GM19372 (cell line): ENCODE results near the gene NR4A2.

Experiments
- ATAC-seq: cut with Tn5 transposase; IDR thresholded peaks from one replicate; pipeline ENCODE4 v1.9.1; 2021; ENCODE audit warnings: mild to moderate bottlenecking, low read depth, moderate library complexity; ENCODE audit not compliant: unreplicated experiment

The NR4A2 gene

DNA sequence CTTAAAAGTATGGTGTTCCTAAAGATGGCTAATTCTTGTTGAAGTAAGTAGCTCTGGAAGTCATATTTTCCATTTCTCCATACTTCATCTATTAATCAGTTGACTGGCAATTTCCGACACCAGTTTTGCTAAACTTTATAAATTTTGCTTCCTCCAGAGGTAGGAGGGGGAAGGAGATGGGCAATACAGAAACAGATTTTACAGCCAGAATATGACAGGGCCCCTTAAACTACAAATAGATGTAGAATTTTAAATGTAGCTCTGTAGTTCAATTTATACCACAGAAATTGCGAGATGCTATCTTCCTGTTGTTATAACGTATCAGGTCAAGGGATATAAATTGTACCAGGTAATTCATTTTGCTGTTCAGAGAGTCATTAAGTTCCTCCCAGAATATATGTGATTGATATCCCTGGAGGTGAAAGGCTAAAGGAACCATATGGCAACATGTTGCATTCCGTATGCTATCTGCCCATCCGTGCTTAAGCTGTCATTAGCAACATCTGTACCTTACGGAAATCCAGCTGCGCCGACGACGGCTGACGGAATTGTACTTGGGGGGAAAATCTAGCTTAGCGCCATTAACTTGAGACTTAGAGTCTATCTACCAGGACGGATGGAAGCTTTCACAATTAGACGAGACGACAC is 8.4 kb upstream of the NR4A2 start:
- ATAC-seq, result no peak

DNA sequence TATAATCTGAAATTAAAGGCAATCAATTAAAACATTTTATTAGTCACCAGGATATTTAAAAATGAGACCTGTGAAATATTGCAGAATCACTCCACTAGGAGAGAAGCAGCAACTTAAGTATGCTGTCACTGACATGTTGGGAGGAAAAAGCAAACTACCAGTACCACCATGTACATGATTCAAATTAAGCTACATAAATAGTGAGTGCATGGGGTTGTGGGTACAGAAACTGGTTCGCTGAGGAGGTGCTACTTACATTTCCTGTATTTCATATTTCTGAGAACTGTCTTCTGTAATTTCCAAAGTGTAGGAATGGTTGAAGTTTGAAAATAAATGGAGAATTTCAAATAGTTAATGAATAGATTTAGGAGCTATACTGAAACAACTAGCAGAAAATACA is 7.9 kb upstream of the NR4A2 start:
- ATAC-seq, result no peak

DNA sequence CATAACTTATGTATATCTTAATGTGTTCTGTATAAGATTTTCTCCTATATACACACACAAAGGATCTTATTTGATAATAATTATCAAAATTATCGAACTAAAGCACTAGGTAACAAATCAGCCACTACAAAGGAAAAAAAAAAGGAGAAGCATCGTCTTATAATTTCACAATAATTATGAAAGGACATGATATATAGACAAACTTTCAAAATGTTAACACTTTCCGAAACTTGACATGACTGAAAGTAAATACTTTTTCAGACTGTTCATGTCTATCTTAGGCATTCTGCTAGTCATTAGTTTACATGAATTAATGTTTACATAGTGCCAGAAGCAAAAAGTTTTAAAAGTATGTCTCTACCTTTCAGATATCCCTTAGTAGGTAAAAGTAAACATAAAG is 7.3 kb upstream of the NR4A2 start:
- ATAC-seq, result no peak

DNA sequence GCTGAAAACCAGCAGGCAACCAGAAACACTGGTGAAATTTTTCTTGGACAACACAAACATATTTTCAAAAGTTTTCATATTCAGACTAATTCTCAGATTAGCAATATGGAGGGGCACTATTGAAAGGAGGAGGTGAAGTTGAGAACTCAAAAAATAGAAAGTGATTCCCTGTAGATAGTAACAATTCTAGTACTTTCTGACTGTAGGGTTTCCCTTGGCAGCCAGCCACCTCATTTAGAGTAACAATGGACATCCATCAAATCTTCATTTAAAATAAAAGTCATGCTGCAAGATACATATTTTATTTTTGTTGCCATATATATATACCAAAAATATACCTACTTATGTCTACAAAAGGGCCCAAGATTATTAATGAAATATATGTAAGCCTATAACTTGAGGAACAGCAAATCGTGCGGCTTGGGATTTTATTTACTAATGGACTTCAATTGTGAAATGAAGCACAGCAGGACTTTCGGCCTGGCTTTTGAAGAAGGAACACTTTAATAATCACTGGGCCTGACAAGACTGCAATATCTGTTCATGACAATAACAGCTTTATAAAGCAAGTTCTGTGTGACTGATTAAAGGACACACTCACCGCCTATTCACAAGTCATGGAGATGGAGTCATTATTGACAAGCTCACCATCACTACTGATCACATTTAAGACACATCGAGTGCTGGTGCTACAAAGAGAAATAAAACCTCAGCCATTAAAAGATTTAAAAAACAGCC is 6.8 kb upstream of the NR4A2 start:
- no peak for ATAC-seq

DNA sequence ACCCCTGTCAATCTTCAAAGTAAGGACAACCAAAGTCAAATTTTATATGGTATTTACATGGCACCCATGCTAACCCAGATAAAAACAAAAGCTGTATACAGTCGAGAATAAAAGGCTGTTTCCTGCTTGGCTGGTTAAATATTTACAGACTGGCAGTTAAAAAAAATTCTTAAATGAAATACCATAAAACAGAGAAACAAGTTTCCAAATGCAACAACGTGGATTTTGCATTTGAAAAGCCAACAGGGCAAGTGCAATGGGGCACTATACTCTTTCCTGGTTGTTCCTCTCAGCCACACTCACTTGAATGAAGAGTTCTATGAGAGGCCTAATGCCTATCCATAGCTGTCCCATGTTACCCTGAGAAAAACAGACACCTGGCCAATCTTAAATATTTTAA is 6.1 kb upstream of the NR4A2 start:
- ATAC-seq, result no peak

DNA sequence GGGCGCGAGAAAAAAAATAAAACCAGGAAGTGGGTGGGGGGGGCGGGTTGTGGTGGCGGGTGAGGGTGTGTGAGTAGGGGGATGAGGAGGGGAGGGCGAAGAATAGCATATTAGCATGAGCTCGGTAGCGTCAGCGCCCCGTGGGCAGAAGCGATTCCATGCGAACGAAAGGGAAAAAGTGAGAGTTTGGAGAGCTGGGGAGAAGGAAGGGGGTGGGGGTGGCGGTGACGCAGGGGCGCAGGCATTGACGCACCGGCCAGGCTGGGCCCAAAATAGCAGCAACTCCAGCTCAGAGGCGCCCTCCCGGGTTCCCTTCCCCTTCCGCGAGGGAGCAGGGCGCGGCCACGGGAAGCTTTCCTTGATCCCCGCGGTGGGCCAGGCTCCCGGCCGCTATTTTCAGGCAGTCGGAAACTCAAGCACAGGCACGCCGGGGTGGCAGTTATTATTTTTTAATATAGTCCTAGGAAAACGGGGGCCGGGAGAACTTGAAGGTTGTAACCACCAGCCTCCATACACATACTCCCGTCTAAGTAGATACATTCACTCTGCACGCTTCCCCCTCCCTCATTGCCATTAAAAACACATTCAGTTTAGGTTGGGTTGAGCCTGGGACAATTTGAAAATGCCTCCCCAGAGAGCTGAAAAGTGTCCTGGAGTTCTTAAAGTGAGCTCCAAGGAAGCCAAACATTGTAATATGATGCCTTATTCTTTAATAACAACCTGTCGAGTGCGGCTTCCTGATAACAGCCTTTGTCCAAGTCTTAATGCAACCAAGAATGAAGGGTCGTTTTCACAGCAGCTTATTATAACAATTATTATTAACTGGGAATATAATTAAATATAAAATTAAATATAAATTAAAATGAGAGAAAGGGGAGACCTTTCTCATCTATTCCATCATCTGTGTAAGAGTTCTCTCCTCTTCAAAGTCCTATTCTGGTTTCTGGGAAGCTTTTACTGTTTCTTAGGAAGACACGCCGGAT is 2.3 kb upstream of the NR4A2 start:
- peak; percentile 9 for ATAC-seq

DNA sequence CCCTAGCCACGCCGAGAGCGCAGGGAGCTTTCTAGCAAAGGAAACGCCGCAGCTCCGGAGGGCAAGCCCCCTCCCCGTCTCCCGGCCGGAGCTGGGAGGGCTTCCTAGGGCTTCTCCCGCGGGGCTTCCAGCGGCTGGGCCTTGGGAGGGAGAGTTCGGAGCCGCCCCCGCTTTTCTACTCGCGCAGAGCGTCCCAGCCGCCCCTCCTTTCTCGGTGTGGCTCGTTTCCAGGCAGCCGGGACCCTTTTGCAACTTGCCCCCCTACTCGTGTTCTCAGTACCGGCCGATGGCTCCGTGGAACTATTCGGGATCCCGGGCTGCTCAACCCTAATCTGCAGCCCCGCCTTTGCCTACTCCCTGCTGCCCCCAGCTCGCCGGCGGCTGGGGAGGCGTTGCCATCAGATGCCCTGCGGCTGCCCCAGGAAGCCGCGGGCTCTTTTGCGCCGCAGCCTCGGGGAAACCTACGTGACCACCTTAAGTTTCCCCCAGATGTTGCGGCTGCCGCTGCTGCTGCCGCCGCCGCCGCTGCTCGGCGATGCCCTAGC is 1.5 kb upstream of the NR4A2 start:
- peak; percentile 21 for ATAC-seq

DNA sequence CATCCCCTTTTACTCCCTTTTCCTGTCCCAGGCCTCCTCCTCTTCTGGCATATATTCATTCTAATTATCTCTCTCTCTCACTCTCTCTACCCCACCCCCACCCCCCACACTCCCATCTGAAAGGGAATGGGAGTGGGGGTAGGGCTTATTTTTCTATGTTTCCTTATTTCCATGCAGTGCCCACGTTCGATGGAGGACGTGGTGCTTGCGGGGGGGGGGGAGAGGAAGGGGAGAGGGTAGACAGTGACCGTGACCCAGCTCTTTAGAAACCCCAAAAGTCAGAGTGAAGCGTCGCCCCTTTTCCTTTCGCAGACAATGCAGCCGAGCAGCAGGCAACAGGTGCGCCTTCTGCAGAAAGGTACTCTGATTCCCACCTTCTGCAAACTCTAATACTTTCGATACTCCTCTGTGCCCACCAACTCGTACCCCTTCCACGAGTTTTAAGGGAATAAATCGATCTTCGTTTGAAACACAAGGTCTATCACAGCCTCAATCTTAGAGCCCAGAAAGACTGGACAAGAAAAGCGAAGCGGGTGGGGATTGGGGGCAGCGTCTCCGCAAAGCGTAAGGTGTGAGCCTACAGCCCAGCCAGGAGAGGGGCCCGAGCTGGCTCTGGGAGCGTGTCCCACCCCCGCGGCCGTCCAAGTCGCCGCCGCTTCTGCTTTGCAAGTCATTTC is 891 bp upstream of the NR4A2 start:
- ATAC-seq, result peak; percentile 9

DNA sequence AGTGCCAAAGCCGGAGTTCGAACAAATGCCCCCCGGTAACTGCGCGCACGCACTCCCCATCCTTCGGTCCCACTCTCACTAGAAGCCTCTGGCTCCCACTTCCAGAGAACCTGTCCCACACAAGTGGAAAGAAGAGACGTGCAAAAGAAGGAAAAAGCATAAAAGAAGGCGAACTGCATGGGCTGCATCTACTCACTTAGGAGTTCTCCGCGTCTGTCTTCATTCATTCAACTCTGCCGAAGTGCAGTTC is 312 bp downstream of the NR4A2 start:
- ATAC-seq, result peak; percentile 11

DNA sequence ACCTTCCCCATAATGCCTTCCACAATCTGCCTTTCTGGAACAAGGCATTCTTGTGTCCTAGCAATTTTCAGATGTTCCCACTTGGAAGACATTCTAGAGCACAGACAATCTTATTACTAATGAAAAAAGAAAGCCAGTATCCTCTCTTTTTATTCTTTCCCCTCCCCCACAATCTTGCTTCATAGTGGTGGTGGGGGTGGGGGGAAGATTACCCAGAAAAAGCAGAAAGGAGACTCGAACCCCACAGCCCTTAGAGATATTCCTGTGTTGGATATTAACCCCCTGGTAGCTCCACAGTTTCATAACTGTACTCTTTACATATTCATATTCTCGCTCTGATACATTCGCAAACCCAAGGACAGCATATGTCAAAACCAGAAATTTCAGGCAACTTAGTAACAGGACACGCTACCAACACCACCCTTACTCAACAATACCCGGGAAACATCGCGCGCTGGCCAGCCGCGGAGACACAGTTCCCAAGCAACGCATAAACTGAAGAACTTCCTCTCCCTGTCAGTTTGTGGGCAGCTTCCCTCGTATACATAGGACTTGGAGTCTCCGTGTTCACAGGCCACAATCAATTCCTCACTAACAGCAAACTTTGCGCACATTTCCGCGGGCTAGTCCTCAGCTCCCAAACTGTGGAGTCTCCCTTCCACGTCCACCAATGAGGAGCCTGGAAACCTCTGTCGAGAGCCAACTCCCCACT is 793 bp downstream of the NR4A2 start:
- no peak for ATAC-seq

DNA sequence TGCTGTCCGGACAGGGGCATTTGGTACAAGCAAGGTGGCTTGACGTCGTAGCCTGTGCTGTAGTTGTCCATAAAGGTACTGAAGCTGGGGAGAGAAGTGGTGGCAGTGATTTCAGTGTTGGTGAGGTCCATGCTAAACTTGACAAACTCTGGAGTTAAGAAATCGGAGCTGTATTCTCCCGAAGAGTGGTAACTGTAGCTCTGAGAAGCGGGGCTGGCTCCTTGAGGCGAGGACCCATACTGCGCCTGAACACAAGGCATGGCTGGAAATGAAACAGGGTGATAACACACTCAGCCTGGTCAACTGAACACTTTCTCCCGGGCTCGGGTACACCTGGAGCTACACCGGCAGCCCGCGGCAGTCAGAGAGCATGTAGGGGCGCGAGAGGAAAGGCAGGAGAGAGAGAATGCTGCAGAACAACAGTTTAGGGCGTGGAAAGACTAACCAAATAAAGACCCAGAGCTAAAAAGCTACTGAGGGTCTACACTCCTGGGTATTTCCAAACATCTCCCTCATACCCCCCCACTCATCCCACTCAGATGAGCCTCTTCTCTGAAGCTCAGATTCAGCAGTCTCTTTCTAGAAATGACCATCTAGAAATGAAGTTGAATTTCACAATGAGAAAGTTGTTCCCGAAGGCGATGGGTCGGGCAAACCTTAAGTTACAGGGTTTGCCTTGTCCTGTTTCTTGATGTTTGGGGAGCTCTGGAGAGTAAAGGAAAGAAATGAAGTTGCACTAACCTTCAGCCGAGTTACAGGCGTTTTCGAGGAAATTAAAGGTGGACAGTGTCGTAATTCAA is 2.4 kb downstream of the NR4A2 start:
- ATAC-seq, result no peak

DNA sequence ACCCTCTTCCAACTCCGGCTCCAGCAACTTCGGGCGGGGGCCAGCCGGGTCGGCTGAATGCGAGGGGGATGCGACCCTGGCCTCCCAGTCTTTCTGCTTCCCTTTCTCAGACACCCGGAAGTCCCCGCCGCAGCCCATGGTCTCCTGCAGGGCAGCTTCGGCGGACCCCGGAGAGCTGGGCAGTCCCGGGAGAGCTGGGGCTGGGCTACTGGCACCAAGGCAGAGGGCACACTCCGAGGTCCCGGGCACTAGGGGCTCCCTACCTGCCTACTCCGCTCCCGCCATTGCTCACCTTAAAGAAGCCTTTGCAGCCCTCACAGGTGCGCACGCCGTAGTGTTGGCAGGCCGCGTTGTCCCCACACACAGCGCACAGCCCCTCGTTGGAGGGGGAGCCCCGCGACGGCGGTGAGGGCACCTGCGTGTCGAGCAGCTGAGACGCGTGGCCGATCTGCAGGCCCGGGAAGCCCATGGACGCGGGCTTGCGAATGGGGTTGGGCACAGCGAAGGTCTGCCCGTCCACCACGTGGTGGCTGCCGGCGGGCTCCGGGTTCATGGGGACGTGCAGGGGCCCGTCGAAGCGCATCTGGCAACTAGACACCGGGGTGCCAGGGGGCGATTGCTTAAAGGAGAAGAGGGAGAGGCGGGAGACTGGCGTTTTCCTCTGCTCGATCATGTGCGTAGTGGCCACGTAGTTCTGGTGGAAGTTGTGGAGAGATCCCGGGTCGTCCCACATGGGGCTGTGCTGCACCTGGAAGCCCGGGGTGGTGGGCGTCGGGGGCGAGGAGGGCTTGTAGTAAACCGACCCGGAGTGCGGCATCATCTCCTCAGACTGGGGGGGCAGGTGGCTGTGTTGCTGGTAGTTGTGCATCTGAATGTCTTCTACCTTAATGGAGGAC is 3.2 kb downstream of the NR4A2 start:
- ATAC-seq, result no peak

DNA sequence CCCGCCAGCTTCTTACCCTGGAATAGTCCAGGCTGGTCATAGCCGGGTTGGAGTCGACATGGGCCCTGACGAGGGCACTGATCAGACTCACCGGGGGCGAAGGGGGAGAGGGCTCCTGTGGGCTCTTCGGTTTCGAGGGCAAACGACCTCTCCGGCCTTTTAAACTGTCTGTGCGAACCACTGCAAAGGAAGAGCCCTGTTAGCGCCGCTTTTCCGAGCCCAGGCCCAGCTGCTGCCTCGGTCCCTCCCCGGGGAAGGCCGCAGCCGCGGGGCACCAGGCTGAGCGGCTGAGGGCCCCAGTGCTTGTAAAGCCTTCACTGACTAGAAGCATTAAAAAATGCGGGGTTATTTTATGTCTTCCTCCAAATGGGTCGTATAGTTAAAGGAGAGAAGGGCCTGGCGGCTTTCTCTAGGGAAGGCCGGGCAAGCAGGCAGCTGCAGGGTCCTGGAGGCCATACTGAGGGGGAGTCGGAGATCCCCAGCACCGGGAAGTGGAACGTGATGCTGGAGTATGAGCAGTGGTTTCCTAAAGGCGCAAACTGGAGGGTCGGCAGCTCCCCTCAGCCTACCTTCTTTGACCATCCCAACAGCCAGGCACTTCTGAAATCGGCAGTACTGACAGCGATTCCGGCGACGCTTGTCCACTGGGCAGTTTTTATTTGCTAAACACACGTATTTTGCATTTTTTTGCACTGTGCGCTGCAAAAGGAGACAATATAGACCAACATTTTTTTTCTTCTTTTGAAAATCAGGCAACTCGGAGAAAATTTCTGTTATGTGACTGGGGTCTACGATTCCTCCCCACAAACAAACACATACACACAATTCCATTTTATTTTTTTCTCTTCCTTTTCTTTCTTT is 4.5 kb downstream of the NR4A2 start:
- ATAC-seq, result no peak

DNA sequence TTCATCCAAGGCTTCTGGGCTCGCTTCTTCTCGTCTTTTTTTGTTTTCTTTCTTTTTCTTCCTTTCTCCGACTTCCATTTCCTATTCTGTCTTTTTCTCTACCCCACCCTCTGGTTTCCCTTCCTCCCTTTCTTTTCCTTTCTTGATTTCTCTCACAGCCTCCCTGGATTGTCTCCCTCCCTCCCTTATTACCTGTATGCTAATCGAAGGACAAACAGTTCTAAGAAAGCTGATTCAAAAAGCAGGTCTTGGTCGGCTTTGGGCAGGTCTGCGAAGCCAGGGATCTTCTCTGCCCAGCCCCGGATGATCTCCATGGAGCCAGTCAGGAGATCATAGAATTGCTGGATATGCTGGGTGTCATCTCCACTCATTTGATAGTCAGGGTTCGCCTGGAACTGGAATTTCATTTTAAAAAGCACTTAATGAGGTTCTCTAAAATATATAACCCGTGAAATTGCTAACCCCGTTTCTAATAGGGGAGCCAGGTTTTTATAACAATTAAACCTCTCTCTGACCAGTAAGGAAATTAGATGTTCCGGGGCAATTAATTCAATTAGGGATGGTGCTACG is 5.9 kb downstream of the NR4A2 start:
- no peak for ATAC-seq

DNA sequence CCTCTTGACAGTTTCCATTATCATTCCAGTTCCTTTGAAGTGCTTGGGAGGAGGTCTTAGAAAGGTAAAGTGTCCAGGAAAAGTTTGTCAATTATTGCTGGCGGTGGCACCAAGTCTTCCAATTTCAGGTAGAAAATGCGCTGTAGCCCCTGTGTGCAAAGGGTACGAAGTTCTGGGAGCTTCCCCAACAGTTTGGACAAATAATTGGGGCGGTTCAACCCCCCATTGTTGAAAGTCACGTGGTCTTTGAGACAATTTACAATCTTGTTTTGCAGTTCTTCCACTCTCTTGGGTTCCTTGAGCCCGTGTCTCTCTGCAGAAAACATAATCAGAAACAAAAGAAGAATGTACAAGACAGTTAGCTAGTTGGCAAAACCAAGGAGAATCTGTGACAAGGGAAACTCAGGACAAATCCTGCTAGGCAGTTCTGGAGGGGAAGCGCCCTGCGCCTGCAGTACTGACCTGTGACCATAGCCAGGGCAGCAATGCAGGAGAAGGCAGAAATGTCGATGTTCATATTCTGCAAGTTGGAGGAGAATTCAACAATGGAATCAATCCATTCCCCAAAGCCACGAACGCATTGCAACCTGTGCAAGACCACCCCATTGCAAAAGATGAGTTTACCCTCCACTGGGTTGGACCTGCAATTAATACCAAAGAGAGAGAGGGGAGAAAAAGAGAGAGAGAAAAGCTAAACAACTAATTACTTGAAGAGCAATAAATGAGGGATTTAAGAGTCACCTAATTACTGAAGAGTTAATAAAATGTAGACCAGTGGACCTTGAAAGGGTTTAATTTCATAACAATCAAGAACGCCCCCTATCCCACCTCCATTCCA is 6.6 kb downstream of the NR4A2 start:
- ATAC-seq, result no peak

DNA sequence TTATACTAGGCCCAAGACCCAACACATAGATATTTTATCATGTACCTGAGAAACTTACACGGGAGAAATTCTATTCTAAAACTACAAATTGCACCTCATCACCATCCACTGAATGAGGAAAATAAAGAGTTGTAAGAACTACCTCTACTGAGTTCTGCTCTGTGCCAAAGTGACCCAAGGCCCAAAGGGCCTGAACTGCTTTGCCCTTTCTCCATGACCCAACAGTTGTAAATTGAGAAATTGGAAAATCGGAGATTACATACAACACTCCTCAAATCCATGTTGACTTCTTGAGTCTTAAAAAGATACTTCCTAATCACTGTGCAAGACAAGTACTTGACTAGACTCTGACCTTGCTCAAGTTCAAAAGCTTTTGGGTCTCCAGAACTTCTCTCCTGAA is 8.8 kb downstream of the NR4A2 start:
- no peak for ATAC-seq
